NCI-H345 (cell line): ENCODE results near the gene LEMD1.

Source experiments
- DNase-seq: peaks from one replicate; lab custom pipeline; 2025; lab: John Stamatoyannopoulos, UW

Gene LEMD1, protein sequence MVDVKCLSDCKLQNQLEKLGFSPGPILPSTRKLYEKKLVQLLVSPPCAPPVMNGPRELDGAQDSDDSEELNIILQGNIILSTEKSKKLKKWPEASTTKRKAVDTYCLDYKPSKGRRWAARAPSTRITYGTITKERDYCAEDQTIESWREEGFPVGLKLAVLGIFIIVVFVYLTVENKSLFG

DNA sequence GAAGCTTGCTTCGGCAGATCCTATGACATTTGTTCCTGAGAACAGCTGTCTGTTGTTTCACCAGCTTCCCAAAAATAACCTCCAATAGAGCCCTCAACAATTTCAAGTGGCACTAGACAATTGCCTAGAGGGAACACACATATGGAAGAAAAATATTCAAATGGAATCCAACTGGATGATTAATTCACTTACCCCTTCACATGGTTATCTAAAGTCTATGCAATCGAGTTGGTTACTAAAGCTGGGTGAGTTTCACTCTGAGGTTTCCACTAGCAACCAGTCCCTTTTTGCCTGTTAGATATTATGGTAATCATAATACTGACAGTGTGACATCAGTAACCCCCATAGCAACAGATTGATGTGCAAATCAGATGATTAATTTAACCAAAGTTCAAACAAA, at the start of gene LEMD1:
LEMD1 (minus strand) TSS at position 259 of the 400 bp plus-strand sequence. CDS start 1,520 bp downstream, outside the sequence.
- peak; percentile 81 for DNase-seq

DNA sequence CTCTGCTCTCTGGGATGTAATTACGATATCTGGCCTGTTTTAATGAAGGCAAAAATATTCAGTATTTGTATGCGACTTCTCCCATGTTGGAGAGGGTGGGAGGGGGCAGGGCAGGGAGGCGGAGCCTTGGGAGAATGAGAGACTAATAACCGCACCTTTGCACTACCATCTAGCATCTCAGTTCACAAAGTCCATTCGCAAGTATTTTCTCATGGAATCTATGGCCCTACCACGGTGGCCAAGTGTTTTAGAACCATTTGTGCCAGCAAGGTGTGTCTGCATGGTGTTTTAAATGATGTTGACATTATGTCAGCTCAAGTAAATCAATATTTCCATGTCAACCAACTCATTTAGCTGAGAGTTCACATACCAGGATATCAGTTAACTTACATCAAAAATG, 48.3 kb upstream of the LEMD1 start:
- no peak for DNase-seq

DNA sequence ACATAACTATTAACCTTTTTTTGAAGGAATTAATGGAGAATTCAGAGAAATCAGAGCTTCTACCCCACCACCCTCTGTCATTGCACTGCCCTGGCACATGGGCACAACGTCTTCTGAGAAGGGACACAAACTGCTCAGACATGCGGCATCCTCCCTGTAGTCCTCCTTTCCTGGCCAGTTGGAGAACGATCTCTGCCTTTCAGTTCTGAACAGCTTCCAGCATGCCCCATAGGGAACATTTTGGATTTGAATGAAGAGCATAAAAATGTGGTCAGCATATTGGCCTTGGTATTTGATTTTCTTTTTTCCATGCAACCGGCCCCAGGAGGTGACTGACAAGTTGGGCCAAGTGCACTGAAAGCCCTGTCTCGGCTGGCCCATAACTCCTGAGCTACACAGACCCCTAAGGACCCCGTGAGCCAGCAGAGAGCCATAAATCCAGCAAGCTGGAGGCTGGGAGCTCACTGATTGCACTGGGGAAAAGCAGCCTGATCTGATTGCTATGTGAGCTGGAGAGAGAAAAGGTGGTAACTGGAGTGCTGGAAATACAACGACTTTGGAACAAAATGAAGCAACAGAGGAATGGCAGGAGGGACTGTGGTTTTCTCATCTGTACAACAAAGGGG, 44.9 kb upstream of the LEMD1 start:
- DNase-seq: no peak

DNA sequence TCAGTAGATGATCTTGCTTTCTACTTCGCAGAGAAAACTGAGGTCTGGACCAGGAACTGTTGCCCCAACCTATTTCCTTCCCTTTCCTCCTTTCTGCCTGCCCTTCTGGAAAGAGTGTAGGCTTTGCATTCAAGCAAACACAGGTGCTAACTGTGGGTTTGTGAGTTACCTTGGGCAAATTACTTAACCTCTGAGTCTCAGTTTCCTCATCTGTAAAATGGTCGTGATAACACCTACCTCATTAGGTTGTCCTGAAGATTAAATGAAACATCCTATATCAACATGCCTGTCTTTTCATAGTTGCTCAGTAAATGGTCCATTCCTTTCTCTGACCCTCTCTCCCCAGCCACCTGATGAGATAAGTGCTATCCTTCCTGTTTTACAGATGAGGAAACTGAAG, 43.5 kb upstream of the LEMD1 start:
- no peak for DNase-seq

DNA sequence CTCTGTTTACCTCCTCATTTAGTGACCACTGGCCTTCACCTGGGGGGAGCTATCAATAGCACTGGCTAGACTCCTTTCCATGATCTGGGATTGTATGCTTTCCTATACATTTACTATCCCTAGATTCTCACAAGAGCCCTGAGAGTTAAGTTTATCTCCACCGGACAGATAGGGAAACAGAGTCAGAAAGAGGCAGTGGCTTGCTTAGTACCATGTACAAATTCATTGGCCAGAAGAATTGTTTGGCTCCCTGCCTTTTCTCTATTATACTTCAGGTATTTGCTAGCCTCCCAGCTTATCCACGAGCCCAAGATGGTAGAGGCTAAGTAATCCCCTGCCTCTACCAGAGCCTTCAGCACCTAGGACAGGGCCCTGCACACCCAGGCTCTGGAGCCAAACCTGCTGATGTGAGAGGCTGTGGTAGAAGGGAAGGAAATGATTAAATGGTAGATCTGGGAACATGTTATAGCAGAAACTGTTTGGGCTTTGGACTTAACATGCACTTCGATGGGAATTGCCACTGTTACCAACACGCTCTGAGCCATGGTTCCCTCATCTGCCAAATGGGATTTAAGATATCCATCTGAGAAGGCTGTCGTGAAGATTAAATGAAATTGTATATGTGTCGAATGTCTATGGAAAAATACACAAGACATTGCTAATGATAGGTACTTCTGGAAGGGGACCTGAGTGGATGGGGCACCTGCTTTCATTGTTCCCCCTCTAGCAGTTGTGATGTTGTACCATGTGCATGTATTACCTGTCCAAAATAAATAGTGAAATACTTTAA, 37.1 kb upstream of the LEMD1 start:
- DNase-seq: no peak

DNA sequence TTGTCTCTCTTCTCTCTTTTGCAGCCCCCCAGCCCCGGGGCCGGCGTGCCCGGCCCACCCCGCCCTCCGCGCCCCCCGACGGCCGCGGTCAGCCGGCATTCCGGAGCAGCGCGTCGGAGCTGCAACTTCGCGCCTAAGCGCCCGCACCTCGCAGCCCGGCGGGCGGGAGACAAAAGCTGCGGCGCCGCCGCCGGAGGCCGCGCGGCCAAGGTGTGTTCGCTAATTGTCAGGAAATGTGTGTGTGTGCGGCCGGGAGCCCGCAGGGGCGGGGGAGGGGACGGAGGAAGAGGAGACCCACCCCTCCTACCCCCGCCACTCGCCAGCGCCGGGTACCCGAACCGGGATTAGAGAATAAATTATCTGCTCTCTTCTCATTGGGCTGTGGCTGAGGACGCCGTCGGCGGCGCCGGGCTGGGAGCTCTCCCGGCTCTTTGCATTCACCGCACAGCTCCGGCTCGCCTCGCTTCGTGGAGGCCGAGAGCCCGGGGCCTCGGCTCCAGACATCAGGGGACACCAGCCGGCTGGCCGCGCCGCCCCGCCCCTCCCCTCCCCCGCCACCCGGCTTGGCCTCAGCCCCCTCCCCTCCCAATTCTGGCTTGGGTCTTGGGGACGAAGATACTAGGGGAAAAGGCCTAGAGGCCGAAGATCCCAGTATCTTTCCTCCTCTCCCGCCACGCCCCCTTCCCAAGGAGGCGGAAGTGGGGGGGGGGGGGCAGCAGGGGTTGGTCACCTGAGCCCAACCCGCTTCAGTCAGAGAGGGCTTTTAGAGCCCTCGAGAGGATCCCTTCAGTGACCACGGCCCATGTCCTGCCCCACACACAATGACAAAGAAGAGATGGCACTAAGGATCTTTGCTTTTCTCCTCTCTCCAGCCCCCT, 35.3 kb upstream of the LEMD1 start:
- DNase-seq: peak; percentile 49

DNA sequence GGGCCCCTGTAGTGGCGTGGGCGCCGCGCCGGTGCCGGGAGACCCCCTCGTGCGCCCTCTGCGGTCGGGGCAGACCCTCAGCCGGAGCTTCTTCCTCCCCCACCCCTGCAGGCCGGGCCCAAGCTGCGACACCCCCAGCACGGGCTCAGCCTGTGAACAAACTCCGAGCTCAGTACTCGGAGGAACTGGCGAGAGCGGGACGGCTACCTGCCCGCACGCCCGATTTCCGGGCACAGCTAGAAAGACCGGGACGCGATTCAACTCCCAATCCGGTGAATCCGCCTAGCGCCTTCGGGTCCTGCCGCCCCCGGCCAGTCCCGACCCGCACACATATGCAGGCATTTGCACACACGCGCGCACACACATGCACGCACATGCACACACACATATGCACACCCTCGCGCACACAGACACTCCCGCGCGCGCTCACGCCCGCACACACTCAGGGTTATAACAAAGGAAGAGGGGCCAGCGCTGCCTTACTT, 34.6 kb upstream of the LEMD1 start:
- peak; percentile 38 for DNase-seq

DNA sequence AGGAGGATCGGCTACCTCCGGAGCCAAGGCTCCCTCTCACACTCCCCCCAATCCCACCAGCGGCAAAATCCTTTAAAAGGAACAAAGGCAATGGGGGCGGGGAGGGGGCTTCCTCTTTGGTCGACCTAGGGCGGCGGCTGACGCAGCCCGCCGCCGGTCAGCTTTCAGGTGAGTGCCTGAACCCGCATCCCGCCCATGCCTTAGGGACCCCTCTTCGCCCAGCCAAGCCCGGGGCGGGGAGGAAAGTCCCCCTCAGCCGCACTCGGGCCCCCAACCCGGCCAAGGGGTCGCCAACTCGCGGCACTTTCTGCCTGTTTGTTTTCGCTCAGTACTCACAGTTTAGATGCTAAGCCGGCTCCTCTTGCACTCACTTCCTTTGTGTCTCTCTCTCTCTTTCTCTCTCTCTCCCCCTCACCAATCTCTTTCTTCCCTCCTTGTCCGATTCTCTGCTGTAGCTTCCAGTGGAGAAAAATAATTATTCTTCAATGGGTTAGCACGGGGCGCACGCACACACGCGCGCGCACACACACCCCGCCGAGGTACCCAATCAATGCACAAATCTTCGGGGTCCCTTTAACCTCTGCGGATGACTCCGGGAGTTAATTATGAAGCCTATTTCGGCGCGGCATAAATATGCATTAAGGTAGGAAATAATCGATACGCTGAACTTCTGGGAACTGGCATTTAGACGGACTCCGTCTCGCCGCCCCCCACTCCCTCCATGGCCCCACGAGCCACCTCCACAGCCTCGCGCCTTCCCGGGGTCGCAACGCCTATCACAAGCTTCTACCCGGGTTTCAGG, 33.9 kb upstream of the LEMD1 start, which contains the start of gene BLACAT1:
BLACAT1 (minus strand) TSS at position 465 of the 802 bp plus-strand sequence.
- DNase-seq: no peak

DNA sequence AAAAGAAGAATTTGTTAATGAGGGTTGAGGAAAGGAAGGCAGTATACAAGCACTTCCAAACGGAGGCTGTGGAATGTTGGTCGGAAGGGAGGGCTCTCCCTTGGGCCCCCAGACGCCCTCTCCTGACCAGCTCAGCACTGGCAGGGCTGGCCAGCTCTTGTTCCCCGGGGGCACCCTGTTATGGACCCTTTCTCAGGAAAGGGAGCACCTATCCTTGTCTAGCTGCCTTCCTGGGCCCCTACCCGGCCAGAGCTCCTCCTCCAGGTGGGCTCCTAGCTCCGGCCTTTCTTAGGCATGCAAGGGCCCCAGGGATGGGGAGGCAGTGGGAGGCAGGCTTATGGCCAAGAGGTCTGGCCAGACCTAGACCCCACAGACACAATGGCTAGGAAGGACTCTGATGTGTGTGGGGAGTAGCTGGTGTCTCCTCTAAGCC, 33.1 kb upstream of the LEMD1 start:
- no peak for DNase-seq

DNA sequence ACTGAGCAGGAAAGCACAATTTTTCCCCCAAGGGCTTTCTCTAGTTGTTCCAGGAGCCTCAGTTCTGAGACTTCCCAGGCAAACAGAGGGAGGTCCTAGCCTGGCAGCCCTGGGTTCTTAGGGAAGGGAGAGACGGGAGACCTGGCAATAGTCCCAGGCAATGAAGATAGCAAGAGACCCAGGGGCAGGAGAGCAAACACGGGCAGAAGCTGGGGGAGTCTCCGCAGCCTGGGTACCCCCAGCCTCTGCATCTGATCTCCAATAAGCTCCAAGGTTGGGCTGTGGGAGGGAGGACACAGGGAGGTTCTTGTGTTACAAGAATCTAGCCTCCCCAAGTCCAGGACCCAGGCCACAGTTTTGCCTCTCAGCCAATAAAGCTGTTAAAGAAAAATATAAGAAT, 31.6 kb upstream of the LEMD1 start:
- no peak for DNase-seq

DNA sequence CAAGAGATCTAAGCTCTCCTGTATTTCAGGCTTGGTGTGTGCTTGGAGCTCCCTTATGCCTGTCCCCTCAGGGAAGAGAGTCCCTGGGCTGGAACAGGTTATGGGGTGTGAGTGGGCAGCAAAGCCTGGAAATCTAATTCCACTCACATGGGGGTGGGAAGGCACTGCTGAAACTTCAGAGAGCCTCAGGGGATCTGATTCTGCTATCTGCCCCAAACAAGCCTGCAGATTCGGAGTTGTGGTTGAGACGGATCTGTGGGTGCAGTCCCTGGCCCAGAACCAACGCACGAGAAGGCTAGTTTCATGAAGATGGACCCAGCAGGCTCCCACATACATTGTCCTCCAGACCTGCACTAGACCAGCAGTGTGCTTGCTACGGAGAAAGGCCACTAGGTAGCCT, 31.1 kb upstream of the LEMD1 start:
- DNase-seq: no peak

DNA sequence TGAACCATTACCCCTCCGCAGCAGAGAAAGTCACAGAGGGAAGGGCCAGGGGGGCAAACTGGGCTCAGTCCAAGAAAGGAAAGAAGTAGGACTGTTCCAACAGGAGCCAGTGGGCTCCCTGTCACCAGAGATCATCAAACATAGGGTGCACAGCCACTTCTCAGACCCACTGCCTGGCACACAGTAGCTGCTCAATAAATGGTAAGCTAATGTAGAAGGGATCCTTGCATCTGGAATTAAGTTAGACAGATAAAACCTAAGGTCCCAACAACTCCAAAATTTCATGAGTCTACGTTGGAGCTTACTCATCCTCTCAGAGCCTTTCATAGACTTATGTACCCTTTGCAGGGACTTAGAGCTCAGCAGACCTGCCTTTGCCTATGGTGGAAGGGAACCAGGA, 30.5 kb upstream of the LEMD1 start:
- DNase-seq: no peak

DNA sequence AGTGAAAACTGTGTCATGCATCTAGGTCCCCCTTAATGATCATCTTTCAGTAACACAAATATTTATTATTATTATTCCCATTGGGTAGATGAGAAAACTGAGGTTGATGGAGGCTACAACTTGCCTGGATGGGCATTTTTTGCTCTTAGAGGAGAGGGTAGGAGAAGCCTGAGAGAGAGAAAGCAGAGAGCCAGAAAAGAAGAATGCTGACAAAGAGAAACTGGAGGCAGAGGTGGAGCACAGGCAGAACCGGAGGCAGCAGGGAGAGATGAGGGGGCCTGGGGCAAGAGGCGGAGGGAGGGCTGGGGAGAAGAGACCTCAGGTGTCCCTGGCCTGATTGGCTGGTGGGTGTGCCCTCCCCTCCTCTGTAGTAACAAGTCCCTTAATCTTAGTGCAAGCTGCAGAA, 29.9 kb upstream of the LEMD1 start:
- no peak for DNase-seq

DNA sequence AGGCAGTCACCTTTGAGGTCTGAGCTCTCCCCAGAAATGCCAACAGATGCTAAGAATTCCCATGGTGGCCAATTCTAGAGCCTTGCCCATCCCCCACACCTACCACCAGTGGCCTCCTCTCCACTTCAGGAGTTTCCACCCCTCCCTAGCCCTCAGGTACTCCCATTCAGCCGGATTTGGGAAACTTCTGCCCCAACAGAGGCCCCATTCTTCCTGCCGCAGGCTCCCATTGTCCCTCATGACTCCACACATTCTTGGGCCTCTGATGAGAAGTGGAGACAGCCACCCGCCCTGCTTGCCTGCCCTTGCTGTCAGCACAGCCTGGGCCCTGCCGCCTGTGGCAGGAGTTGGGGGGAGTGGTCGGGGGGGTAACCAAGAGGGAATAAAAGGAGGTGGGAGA, 29.3 kb upstream of the LEMD1 start:
- no peak for DNase-seq

DNA sequence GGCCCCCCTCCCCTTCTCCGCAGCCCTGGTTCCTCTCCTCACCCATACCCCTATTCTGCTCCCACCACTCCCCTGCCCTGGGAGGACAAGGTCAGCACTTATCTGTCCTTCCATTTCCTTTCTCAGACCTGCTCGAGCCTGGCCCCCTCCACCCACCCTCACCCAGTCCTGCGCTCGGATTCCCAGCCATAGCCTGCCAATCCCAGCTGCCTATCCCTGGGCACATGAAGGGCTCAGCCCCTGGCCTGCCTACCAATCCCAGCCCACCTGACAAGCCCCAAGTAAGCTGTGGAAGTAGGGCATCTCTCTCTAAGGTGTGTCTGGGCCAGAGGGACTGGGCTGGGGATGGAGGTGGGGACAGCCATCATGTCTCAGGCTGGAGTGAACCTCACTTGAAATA, 28.6 kb upstream of the LEMD1 start:
- DNase-seq: no peak

DNA sequence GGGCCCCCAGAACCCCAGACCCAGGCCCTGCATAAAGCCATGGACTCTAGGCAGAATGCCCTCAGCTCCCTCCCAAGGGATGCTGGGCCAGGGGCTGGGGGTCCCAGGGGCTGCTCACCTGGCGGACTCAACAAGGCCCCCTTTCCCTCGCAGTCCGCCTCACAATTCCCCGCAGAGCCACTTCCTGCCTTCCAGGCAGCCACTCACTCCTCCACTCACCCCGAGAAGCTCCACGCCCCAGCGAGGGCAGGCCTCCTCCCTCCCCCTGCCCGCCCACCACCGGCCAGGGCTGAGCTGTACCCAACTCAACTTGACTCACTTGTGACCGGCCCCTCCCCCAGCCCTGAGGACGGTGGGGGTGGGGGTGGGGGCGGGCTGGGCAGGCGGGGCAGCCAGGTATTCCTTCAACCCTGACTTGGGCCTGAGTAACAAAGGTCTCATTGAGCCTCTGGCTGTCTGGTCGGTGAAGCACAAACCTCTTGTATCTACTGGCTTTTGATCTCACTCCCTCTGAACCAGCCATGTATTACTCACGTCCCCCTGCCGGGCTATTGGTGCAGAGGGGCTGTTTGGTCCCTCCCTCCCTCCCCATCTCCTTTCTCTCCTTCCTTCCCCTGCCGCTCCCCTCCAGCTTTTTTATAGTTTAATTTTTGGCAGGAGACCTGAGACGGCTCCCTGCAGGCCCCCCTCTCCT, 28.0 kb upstream of the LEMD1 start:
- no peak for DNase-seq

DNA sequence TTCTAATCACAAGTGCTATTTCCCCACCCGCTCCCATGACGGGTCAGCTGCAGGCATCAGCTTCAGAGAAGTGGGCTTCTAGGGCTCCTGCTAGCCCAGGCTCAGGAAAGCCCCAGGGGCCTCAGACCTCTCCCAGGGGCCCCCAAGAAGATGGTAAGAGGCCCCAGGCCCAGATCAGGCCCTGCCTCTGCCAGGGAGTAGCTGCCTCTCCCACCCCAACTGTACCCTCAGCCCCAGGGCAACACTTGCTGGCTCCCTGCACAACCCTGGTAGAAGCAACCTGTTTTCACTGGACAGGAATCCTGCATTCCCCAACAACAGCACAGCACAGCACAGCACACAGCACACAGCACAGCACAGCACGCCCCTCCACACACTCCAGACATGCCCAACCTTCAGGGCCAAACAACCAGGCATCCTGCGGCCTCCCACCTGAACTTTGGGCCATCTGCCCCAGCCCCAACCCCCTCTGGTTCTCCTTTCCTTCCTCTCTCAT, 27.4 kb upstream of the LEMD1 start:
- DNase-seq: no peak

DNA sequence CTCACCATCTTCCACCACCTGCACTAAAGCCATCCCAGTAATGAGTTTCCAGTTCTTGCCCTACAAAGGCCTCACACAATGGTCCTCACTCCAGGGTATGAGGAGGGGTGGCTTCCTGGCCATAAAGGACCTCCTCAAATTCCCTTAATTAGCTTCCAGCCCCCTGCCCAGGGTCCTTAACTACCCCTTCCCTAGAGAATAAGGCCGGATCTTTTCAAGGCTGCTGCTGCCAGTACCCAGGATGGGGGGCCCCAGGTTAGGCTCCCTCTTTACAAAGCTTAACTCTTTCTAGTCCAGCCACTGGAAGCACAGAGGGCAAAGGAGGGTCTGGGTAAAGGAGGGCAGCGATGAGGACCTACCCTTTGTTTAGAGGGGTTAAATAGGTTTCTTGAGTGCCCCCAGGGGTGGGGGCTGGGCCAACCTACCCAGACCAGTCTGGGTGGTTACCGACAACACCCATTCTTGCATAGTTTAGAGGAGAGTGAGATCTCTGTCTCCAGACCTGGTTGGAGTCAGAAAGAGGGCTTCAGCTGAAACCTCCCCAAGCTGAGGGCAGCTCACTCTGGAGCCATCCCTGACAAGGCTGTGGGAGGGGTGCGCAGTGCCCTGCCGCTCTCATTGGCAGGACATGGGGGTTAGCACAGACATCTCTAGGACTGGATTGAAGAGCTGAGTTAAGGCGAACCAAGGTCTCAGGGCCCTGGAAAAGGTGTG, 26.8 kb upstream of the LEMD1 start:
- DNase-seq: no peak

DNA sequence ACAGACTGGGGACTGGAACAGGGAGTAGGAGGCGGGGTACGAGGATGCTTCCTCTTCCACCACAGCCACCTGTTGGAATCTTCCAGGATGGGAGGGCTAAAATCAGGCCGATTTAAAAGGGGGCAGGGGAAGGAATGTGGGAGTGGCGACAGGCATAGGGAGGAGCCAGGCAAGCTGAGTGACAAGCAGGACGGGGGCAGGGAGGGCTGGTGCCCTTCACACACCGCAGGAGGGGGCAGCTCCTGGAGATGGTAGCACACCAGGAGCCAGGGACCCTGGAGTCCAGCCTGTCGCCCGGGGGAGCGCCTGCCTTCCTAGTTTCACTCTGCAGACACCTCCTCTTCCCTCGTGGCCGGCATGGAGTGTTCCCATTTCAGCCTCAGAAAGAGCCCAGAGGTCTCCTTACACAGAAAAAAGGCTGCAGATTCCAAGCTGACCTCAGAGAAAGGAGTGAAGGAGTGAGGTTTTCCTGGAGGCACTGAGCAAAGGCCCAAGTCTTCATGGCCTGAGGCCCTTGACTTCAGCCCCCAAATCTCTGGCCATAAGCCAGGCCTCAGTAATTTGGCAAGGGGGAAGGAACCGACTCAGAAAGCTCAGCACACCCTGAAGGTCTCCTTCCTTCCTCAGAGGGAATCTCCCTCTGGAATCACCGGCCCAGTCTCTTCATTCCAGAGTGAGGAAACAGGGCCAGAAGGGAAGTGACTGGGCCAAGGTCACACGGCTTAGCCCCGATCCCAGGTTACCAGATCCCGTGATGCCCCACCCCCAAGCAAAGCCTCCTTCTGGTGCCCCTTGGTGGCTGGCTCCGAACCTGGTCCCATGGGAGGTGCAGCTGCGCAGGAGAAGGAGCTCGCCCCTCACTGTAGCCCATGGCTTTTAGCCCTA, 25.8 kb upstream of the LEMD1 start:
- DNase-seq: no peak
